GM19438 (cell line): ENCODE results near the gene SOX5.

Experiments
- ATAC-seq: cut with Tn5 transposase; IDR thresholded peaks from one replicate; pipeline ENCODE4 v1.9.1; 2021; ENCODE audit warnings: low read depth; ENCODE audit not compliant: unreplicated experiment

Gene SOX5

DNA sequence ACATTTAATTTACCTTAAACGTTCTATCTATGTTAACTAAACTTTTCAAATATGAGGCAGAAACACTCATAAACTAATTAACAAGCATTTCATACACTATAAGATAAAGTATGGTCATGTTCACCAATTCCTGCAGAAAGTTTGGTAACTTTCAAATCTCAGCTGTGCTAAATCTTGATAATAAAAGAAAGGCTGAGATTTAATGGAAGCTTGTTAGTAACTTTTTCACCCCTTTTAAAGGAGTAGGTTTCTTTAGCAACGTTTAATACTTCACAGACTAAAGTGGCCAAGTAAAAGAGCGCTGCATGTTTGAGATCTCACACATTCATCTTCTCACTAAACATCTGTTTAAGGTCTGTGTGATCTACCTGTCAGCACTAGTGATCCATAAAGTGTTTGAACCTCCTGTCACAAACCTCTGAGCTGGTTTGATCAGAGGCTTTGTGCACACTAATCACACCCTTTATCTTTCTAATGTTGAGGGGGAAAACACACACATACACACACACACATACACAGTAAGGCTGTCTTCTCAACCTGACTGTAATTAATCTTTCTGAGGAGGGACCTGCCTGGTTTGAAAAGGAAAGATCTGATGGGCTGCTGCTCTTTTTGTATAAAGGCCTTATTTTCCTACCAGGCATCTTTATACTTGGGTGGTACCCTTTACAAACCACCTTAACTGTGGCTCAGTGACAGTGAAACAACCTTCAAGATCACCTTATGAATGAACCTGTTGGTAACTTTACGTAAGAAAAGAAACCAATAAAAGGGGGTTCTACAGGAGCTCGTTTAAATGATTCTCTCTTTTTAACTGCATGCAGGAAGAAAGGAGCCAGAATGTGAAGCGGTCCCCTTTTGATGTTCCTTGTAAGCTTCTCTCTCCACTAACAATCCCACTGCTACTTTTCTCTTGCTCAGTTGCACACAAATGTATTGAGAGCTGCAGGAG, 244.2 kb downstream of the SOX5 start:
- no peak for ATAC-seq

DNA sequence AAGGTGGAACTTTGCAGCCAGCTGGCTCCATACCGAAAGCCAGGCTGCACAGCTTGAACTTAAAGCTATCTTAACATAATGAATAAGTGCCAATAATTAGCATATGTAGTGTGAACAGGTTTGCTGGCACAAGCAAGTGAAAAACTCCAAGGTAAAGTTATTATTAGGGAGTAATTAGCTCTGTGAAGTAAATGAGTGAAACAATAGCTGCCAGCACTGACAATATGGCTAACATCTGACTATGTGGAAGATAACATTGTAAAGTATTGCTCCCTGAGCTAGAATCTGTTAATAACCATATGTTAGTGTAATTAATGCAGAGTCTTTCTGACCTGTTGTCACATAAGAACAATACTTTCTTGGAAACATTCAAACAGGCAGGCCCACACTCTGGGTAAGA, 246.4 kb downstream of the SOX5 start:
- ATAC-seq = no peak

DNA sequence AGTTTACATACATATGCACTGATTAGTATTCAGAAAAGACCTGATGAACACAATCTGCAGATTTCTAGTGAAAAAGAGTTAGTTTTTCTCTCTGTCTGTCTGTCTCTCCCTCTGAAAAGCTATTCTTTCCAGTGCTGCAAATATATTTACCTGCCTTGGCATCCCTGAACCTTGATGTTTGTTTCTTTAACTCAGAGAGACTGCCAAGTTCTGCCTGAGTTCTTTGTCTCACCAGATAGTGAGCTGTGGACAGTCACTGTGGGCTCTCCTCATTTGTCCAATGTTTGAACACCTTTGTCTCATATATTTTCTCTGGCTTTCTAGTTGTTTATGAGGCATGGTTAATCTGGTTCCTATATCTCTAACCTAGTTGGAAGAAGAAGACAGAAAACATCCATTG, 250.4 kb downstream of the SOX5 start:
- ATAC-seq = no peak

DNA sequence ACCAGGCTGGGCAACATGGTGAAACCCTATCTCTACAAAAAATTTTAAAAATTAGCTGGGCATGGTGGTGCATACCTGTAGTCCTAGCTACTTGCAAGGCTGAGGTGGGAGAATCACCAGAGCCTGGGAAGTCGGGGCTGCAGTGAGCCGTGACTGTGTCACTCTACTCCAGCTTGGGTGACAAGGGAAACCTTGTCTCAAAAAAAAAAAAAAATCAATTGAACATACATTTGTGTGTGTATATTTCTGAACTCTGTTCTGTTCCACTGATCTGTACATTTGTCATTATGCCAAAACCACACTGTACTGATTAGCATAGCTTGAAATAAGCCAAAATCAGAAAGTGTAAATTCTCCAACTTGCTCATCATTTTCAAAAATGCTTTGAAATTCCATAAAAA, 254.6 kb downstream of the SOX5 start:
- ATAC-seq = no peak

DNA sequence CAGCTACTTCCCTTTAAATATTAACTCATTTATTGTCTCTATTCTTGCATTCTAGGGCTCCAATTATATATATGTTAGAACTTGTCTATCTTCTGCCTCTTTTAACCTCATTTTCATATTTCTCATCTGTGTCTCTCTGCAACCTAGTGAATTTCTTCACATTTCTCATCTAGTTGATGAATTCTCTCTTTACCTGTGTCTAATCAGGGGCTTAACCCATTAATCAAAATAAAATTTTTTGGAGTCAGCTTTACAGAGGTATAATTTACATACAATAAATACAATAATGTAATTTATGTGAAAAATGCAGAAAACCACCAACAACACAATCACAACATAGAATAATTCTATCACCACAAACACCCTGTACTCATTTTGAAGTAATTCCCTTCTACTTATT, 255.2 kb downstream of the SOX5 start:
- no peak for ATAC-seq

DNA sequence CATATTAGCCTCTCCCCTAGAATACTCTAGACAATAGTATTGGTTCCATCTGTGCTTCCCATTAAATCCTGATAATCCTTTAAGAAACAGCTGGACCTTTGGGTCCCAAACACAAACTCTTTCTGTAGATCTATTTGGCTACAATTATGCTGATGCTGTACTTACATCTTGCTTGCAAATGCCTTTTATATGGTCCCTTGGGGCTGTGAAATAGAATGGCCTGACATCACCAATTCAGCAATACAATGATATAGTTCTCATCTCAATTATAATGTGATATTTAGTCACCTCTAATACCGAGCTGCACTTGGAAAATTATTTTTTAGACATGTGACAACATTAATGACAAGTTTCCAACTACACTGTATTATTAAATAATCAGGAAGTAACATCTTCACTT, 261.5 kb downstream of the SOX5 start:
- no peak for ATAC-seq

DNA sequence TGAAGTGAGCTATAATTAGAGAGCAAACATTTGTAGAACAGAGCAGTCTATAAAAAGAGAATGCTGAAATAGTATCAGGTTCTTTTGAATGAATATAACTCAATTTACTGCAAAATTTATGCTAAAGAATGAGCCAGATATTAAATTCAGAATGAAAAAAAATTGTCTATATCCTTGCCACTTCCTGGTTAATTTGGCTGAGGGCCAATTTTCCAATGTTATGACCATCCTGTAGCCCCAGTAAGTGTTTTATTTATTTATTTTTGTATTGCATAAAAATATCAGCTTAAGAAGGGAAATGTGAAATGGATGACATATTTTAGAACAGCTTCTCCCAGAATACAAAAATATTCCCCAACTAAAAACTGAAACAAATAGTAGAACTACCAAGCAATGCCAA, 263.4 kb downstream of the SOX5 start:
- ATAC-seq = no peak

DNA sequence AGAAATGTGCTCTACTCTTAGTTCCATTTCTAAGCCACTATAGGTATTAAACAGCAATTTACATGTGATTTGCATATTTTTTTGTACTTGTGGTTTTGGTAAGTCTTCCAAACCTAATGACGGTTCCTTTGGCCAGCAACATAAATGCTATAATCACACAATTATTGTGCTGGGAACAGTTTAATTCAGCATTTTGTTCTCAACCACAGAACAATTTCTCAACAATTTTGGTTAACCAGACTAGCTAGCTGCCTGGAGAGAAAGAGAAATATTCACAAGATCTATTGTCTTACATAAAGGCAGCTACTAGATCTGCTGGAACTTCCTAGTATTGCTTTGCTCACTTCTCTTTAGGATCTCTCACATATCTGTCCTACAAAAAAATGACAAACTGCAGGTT, 265.3 kb downstream of the SOX5 start:
- no peak for ATAC-seq

DNA sequence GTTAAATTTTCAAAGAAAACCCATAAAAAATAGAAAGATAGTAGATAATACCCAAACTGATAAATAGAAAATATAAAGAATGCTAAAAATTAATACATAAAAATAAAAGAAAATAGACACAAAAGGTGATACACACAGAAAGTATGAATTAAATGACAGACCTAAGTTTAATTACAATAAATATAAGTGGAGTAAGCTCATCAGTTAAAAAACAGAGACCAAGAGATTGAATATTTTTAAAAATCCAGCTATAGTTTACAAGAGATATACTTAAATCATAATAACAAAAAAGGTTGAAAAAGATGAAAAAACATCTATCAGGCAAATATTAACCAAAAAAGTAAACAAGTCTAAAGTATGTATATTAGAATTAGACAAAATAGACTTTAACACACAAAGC, 268.2 kb downstream of the SOX5 start:
- no peak for ATAC-seq

DNA sequence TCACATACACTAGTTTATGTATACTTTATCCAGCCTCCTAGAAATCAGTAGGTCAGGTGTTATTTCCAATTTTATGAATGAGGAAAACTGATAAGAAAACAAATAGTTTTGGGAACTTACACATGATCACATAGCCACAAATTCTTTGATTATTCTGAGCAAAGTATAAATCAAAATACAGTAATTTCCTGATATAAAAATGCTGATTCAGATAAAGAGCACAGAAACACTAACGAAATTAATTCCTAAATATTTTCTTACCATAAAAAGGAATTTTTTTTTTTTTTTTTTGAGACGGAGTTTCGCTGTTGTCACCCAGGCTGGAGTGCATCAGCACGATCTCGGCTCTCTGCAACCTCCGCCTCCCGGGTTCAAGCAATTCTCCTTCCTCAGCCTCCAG, 275.4 kb downstream of the SOX5 start:
- no peak for ATAC-seq

DNA sequence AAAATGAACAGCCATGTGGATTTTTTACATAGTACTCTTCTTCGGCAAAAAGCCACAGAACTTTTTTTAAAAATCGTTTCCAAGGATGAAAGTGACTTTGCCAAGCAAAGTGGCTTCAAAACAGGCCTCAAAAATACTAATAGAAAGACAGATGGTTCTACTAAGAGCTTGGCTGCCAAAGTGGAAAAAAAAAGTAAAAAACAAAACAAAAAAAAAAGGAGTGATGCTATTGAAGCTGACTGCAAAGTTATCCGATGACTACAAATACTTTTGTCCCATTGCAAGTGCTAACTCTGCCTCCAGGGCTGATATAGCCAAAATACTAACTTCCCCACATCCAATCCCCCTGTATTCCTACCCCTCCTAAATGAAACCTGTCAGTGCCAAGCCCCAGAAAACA, 277.6 kb downstream of the SOX5 start:
- ATAC-seq = no peak

DNA sequence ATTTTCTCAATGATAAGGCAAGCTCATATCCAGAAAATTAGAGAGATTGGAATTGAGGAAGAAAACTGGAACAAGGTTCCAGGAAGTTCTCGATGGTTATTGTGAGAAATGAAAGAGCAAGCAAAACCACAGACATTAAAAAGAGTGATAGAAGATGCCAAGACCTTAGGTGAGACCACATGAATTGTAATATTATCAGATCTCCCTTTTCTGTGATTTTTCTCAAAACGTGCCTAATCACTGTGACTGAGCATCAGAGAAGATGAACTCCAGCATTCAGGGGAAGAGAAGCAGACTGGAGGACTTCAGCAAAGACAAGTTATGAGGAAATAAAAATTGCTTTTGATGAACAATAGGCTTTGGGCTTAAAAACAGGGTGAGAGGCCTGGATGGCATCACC, 278.8 kb downstream of the SOX5 start:
- no peak for ATAC-seq

DNA sequence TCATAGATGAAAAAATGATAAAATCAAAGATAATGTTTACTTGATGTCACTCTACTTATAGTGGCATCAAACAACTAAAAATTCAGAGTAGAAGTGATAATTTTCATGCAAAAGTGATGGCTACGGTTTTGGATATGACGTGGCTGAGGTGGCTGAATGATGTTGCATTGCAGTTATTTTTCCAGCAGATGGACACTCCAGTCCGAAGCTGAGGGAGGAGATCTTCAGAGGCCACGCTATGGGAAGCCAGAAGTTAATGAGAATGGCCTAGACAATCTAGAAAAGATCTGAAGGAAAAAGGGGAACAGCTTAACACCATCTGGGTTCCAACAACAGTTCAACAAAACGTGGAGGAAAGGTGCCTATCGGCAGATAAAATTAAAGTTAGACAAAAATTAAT, 279.8 kb downstream of the SOX5 start:
- ATAC-seq = no peak

DNA sequence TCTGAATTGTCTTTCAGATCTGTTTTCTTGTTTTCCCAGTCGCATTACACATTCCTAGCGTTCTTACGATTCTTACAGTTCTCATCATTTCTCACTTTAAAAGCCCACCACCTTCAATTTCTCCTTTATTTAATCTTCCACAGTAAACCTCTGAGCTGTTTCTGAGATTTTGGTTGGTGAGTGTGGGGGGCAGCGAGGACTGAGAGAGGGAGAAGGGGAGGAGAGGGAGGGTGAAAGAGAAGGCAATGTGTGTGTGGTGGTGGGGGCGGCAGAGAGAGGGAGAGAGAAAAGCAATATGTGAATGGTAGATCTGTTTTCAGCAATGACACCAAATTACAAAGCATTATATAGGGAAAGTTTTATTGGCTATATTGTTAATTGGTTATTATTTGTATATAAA, 282.6 kb downstream of the SOX5 start:
- no peak for ATAC-seq

DNA sequence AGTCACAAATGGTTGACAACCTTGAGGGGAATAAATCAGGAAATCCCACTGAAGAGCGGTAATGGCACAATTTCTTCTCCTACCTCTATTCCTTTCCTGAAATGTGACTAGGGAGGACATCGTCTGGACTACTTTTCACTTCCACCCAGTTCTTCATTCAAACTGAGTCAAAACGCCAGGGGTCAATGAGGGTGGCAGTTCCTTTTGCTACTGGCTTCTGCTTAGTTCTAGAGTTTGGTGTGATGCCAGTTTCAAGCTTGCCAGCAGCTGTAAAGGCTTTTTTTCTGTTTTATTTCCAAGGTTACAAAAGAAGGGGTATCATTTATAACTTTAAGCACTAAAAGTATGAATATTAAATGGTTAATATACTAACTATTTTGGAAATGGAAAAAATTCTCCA, 286.5 kb downstream of the SOX5 start:
- no peak for ATAC-seq

DNA sequence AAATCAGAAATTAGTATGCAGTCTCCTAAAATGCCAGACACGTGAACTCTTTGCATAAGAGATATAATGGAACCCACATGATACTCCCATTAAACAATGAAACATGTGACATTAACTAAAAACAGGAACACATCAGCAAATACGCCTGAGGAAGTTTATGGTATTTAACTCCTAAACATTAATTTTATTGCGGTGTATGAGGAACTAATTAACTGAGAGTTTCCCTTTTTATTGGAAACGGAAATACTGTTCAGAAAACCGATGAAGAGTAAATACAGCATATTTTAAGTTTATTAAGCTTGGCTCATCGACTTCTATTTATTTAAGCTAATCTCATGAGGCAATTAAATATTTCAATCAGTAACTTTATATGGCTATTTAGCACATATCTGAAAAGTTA, 290.3 kb downstream of the SOX5 start:
- no peak for ATAC-seq

DNA sequence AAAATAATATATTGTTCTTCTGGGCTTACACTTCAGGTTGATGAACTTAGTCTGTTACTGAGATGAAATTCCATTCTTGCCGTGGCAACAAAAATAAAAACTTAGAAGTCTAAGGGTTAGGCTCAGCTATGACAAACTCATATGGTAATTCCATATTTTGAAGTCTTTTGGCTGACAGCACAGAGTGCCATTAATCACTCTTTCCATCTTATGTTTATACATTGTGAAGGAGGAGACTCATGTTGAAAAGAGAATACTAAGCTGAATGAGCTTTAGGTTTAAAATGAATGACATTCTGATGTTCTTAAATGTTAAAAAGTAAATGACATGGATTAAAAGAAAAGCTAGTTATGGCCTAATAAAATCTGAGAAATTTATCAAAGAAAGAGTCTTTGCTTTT, 291.9 kb downstream of the SOX5 start:
- ATAC-seq = no peak

DNA sequence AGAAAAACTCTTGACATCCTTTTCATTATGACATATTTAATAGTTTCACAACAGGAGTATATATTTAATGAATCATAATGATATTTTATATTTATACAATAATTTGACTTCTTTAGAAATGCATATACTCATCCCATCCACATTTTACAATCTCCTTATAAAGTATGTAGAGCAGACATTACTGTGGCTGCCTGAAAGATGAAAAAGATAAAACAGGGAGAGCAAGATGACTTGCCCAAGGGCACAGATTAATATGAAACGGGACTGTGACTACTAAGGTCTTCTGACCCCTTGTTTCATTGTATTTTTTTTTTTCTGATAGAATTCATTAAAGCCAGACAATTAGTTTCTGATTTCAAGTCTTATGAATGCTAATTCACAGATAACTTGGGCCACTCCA, 293.6 kb downstream of the SOX5 start:
- no peak for ATAC-seq

DNA sequence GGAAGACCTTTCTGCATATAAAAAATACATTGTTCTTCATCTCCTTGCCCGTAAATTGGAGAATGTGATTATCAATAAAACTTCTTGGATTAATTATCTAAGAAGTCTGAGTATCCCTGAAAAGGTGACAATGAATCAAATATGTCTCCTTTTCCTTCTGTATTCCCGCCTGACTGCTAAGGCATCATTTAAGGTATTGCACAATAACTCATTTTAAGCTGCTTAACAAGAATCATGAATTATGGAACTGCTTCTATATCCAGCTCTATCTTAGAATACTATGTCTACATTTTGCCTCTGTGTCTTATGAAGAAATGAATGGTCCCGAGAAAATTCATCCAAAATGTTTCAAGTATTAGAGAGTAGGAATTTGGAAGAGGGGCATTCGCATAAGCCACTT, 294.4 kb downstream of the SOX5 start:
- ATAC-seq = no peak

DNA sequence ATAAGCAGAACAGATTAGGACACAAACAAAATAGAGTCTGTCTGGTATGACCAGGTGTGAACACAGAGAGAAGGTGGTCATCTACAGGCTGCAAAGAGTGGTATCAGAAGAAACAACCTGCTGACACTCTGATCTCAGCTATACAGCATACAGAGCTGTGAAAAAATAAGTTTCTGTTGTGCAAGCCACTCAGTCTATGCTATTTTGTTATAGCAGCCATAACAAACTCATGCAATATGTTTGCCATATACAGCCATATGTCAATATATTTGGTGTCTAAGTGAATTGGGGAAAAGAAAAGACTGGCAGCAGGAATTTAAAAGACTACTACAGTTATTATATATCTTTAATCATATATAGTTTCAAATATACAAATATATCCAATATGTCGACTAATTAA, 300.9 kb downstream of the SOX5 start:
- ATAC-seq = no peak

DNA sequence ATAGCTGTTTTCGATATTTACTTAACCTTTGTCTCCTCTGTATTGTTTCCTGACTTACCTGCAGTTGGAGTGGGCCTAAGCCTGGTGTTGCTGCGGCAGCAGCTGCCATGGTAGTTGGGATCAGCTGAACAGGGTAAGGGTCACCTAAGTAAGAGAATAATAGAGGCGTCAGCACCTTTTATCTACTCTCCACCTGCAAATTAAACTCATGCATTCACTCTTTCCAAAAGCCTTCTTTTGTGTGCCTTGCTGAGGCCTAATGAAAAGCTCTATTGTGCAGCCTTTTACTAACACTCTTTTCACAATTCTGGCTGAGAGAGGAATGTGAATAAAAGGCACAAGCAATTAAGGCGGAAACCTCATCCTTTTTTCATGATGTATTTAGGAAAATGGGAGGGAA, 308.7 kb downstream of the SOX5 start:
- ATAC-seq = no peak

DNA sequence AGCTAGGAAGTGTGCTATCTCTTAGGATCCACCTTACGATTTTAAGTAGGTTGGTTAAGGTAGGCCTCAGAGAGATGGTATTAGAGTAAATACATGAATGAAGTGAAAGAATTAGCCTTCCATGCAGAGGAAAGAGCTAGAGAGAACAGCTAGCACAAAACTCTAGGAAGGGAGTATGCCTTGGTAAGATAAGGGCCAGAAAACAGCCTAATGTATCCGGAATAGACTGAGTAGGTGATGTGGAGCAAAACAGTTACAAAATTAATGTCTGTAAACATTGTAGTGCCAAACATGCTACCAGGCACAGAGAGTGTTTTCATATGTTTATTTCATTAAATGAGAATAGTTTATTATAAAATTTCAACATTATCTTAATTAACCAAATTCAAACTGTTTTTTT, 315.1 kb downstream of the SOX5 start:
- ATAC-seq = no peak
